ENCODE measurements around the gene GUCA2A. TPM values are rescaled to one million over a fixed set of nuclear protein-coding genes. Genes with fewer than 3 reads are reported as not detected.

GUCA2A gene
- total and polyA plus RNA-seq, 2 of the 4 experiments (the other 2 are of a cell fraction) = not detected

DNA sequence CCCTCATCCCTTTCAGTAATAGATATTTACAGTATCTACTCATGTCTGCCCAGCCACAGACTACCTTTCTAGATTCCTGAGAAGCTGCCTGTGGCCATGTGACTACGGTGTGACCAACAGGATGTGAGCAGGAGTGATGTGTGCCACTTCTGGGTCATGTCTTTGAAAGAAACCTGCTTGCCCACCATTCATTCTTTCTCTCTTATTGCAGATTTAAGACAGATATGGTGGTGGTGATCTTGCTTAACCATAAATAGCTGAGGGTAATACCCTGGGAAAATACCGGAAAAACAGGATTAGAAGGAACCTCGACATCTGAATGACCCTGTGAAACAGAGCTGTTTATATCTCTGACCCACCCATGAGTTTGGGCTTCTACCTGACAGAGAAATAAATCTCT lies 41.6 kb upstream of the GUCA2A start:
- Histone ChIP-seq H4K20me1 (ENCODE audit: insufficient read depth, low read length) (peaks cover 19% of the 10 kb centered on the region), H4K5ac (ENCODE audit: low read depth, low read length) (no peak overlapping the region), H3K14ac (replicated peaks; ENCODE audit: low read depth, low read length) (no peak overlapping the region), H3K4me1 (ENCODE audit: control insufficient read depth, insufficient read depth, low read length) (peaks cover 4% of the 10 kb centered on the region; the same call in 1 of the 2 replicates), H3K27ac (ENCODE audit: insufficient read depth, low read length) (no peak overlapping the region), H3K9me1 (ENCODE audit: insufficient read depth, low read length) (peaks cover 10% of the 10 kb centered on the region), H3K27me3 (ENCODE audit: control insufficient read depth, insufficient read depth, low read length) (no peaks in the 10 kb centered on the region), H2AK5ac (ENCODE audit: low read depth, low read length) (no peak overlapping the region), H3K36me3 (ENCODE audit: control insufficient read depth, insufficient read depth, low read length) (peaks cover 4% of the 10 kb centered on the region), H3K4me3 (ENCODE audit: insufficient read depth, low read depth, low read length) (no peak overlapping the region), H3K79me1 (ENCODE audit: low read depth in 1 of 2, low read length in 2 of 2) (peaks cover 21 to 37% of the 10 kb centered on the region in 2 experiments), H2AFZ (replicated peaks; ENCODE audit: low read length, poor library complexity) (no peak overlapping the region), H3K18ac (ENCODE audit: low read depth, low read length) (no peak overlapping the region), H4K91ac (ENCODE audit: insufficient read depth, low read depth, low read length) (no peak overlapping the region), H3K4me2 (ENCODE audit: low read depth, low read length) (no peak overlapping the region), H3K9me3 (ENCODE audit: control insufficient read depth, insufficient read depth, low read length) (no peaks in the 10 kb centered on the region), H4K8ac (ENCODE audit: low read depth in 2 of 2, low read length in 2 of 2) (no peak overlapping the region), H2BK20ac (ENCODE audit: low read depth, low read length) (no peak overlapping the region), H3K4ac (ENCODE audit: low read depth, low read length) (no peak overlapping the region), H3K9ac (ENCODE audit: low read depth, low read length) (no peak overlapping the region), H2BK5ac (ENCODE audit: low read depth, low read length, poor library complexity, severe bottlenecking) (no peak overlapping the region), H2AK9ac (replicated peaks; ENCODE audit: low read depth, low read length, poor library complexity) (no peak overlapping the region), H3K23ac (ENCODE audit: low read depth, low read length) (no peak overlapping the region), H2BK15ac (ENCODE audit: low read depth, low read length) (no peak overlapping the region), H2BK120ac (ENCODE audit: low read depth, low read length) (no peak overlapping the region), H3K56ac (ENCODE audit: extremely low read depth, insufficient read depth, low read length) (no peak overlapping the region)
- ChIA-PET POLR2A (ENCODE audit: unreplicated experiment) (no interaction called here), CTCF (no interaction called here)
- dilution Hi-C loops (cut with HindIII; ENCODE audit: low sequenced_read_pairs, unreplicated experiment) = no loop called here
- intact Hi-C loops (cut with micrococcal nuclease) = no loop called here
- no peak for ATAC-seq (ENCODE audit: low read depth)
- no TSS peak for BruUV-seq (replicated peaks)
- no CpG with 5 or more reads among the region's 3 CpGs for WGBS, 2 experiments (ENCODE audit: extremely low coverage in 2 of 2, insufficient read length in 1 of 2)
- TF ChIP-seq POLR2A (IDR thresholded peaks at IDR 0.05; ENCODE audit: low read depth, low read length) (no peak), USF2 (IDR thresholded peaks at IDR 0.05; ENCODE audit: low read depth, low read length) (no peak), SMC3 (IDR thresholded peaks at IDR 0.05; ENCODE audit: low read depth, low read length) (no peak), NFE2L2 (IDR thresholded peaks at IDR 0.05; ENCODE audit: low read depth, low read length) (no peak), BHLHE40 (IDR thresholded peaks at IDR 0.05; ENCODE audit: low read depth, low read length) (no peak), RCOR1 (IDR thresholded peaks at IDR 0.05; ENCODE audit: insufficient replicate concordance, low read length) (no peak), CTCF (conservative IDR thresholded peaks at IDR 0.05; ENCODE audit: low read depth, low read length) (no peak), CEBPB (IDR thresholded peaks at IDR 0.05; ENCODE audit: low read depth, low read length) (no peak), FOS (IDR thresholded peaks at IDR 0.05; ENCODE audit: low read depth, low read length) (no peak), CHD1 (IDR thresholded peaks at IDR 0.05; ENCODE audit: low read depth, low read length) (no peak), MAFK (IDR thresholded peaks at IDR 0.05; ENCODE audit: low read depth, low read length) (no peak), RFX5 (IDR thresholded peaks at IDR 0.05; ENCODE audit: low read depth, low read length) (no peak), RAD21 (IDR thresholded peaks at IDR 0.05; ENCODE audit: low read length) (no peak), MAZ (IDR thresholded peaks at IDR 0.05; ENCODE audit: borderline replicate concordance, low read depth, low read length) (no peak), MXI1 (IDR thresholded peaks at IDR 0.05; ENCODE audit: borderline replicate concordance, low read depth, low read length) (no peak)
- TF ChIP-seq, protein P1, sequence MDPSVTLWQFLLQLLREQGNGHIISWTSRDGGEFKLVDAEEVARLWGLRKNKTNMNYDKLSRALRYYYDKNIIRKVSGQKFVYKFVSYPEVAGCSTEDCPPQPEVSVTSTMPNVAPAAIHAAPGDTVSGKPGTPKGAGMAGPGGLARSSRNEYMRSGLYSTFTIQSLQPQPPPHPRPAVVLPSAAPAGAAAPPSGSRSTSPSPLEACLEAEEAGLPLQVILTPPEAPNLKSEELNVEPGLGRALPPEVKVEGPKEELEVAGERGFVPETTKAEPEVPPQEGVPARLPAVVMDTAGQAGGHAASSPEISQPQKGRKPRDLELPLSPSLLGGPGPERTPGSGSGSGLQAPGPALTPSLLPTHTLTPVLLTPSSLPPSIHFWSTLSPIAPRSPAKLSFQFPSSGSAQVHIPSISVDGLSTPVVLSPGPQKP (IDR thresholded peaks at IDR 0.05; ENCODE audit: borderline replicate concordance, low read depth, low read length) = no peak
- no peak for DNase-seq
- in situ Hi-C loops (cut with MboI; ENCODE audit: low sequenced_read_pairs) = no loop called here

Measured in IMR-90 (cell line).